CD4-positive, alpha-beta T cell treated with Interleukin-6 at 100 ng/mL for 8 hours (primary cell): ENCODE data around the gene CYP26B1.

Experiments
- DNase-seq: peaks from one replicate; pipeline ENCODE4 v3.0.0-alpha.2; 2020; ENCODE audit warnings: mixed read lengths, low spot score

CYP26B1 gene

GRCh38 chr2:72154386-72154975 lies 6.8 kb upstream of the CYP26B1 start:
- no peak for DNase-seq

GRCh38 chr2:72153924-72154323 lies 6.3 kb upstream of the CYP26B1 start:
- no peak for DNase-seq

DNA sequence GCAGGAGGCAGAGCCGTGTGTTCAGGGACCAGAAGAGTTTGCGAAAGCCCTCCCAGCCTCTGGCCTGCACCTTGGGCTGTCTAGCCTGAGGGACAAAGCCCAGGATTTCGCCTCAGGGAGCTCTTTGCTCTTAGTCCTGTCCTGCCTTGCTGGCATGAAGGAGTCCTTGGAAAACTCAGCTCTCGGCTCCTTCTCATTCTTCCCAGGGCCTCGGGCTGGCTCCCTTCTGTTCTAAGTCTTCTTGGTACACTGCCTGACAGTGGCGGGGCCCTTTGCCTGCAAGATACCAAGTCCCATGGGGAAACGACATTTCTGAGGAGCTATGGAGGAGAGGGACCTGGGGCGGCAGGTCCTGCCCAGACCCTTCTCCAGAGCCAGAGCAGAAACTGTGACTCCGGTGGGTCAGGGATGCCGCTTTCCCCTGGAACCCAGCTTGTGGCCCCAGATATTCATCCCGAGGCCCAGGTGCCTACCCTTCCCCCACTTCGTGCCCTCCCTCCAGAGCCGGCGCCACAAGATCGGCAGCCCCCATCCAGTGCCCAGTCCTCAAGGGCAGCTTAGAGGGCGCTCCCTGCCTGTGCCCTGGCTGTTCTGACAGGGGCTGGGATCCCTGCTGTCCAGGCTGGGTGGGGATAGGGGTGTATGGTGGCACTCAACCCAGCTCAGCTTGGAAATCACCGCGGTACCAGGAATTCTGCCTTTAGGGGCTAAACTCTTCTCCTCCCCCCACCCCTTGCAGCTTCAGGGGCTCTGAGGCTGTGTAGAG lies 5.5 kb upstream of the CYP26B1 start:
- DNase-seq = no peak

DNA sequence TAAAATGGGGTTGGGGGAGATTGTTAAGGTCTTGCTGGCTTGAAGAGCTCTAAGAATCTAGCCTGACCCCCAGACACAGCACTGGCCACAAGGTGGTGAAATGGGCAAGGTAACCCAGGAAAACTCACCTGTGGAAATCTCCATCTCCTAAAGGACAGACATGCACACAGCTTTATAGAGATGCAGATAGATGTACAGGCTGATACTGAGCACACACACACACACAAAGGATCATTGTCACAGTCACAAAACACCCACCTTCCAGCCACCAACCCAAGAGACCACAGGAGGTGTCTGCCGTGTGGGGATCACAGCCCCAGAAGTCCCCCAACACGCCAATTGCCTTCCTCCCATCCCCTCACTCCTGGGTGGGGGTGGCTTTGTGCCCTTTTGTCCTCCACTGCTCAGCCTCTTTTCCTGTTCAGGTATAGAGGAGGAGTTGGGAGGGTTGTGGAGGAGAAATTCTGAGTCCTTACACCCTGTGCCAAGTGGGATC lies 3.2 kb upstream of the CYP26B1 start:
- DNase-seq = no peak

GRCh38 chr2:72150157-72150860 lies 2.6 kb upstream of the CYP26B1 start:
- peak; percentile 42 for DNase-seq

DNA sequence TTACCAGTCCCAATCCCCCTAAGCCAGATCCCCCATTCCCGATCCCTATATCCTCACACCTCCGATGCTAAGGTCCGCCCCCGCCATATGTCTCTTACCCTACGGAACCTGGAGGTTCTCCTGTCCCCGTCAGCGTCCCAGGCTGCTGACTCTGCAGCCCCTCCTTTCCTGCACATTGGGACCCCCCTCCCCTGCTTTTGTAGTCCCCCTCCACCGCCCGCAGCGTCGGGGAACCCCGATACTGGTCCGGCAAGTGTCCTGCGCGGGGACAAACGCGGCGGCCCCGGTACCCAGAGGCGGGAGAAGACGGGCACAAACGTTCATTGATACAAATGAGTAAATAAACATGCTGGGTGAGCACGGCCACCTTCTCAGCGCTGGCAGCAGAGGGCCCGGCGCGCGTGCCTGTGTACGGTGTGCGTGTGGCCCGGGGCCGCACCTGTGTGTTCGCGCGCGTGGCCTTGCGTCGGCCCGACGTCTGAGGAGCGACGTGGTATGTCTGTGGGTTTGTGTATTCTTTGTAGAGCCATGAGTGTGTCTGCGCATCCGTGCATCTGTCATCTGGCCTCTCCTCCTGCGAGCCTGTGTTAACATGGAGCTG lies 2.0 kb upstream of the CYP26B1 start:
- DNase-seq = no peak

GRCh38 chr2:72148837-72149555 lies 1.3 kb upstream of the CYP26B1 start:
- no peak for DNase-seq

DNA sequence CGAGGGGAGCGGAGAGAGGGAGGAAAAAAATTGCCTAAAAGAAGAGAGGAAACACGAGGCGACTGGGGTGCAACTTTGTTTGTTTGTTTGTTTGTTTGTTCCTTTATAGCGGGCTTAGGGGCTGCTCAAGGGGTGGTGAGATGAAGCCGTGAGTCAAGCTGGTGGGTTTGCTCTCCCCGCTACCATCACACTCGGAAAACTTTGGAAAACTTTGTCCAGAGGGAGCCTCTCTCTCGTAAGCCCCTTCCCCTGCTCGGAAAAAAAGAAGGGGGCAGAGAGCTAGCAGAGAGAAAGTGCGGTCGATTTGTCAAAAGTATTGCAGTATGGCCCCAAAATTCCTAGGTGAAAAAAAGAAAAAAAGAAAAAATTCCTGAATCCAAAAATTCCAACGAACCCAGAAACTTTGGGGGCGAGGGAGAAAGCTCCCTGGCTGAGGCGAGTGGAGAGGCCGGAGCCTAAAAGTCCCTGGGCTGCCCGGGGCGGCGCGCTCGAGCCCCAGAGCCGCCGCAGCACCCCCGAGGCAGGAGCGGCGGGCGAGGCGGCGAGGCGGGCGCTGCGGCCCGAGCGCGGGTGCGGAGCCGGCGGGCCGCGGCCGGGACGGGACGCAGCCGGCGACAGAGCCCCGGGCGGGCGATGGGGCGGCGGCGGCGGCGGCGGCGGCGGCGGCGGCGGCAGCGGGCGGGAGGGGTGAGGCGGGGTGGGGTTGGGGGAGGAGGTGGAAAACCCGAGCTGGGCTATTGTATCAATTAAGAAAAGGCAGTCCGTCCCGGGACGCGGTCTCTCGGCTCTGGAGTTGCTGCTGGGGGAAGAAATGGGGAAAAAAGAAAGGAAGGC lies 558 bp upstream of the CYP26B1 start:
- no peak for DNase-seq

DNA sequence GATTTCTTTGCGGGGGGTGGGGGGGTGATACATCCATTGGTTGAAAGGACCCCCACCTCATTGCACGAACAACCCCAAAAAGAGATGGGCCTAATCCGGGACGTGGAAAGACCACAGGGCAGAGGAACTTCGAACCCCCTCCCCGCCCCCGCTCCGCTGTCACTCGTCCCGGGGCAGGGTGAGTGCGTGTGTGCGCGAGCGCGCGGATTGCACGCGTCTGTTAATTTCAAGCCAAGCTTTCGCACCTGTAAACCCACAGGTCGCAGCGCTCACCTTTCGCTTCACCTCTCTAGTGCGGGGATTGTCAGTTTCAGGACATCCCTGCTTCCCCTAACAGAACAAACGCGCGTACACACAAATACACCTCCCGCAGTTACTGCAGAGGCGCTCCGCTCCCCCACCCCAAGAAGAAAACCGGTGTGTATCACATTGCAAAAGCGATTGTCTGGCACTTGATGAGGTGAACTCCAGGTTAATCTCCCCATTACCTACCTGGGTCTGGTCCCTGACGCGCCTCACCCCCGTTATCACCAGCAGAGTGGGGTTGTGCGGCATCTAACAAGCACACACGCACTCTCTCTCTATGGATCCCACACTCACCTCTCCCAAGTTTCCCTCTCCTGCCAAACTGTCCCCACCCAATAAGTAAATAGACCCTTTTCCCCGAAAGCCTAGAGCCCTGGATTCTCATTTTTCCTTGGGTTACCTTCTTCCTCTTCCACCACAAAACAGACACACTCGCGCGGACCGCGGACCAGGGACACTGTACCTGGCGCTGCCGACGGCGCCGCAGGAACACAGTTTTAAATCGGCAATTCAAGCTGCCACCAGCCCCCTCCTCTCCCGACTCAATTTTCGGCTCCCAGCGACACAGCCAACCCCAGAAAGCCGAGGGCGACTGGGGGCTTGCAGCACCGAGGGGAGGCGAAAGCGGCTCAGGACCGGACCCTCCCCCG lies 1.0 kb downstream of the CYP26B1 start:
- no peak for DNase-seq

DNA sequence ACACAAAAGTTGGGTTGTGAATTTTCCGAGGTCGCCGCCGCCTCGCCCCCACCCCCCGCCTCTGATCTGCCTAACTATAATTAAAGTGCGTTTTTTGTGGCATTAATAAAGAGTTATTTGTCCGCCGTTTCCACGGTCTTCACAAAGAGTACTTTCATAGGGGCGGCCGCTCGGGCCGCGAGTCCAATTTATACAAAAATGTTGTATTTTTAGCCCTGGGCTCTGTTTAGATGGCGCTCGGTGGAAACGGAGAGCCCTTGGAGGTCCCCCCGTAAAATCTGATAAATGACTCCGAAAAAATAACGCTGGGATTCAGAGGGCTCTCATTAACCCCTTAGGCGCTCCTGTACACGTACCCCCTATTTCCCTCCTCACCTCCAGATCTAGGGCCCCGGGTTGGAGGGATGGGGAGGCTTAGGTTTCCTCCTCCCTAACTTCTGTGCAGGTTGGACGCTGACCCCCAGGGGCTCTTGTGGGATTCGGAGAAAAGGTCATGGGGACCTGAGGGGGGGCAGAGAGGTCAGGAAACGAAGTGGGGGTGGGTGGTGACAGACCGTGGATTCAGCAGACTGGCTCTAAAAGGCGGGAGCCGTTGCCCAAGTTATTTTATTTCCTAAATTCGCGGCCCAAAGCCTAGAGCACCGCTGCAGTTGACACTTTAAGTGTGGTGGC lies 1.9 kb downstream of the CYP26B1 start:
- no peak for DNase-seq

DNA sequence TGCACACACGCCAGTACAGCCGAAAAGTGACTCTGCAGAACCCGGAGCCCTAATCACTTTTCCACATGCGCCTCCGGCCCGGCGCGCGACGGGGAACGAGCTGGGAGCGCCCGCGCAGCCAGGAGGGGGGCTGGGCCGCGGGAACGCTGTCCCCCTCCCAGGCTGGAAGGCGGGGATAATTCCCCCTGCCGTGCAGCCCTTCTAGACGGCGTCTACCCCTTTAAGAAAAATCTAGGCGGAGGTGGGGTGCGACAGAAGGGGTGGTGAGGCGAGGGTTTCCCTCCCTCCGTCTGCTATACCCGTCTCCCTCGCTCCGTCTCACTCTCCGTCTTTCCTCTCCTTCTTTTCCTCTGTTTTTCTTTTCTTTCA lies 2.4 kb downstream of the CYP26B1 start:
- no peak for DNase-seq

- no peak for DNase-seq
Measured at GRCh38 chr2:72144632-72145288, 2.9 kb downstream of the CYP26B1 start.

DNA sequence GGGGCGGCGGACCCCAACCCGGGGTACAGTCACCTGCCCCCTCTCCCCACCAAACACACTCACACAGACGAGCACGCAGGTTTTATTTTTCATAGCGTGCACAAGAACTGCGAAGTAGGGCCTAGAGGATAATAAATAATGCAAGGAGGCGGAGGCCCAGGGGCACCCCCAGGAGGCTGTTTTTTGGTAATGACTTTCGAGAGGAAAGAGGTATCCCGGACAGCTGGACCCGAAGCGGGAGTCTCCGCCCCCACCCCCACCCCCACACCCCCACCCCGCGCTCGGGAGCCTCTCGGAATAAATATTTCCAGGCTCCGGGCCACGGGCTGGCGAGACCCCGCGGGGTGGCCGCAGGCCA lies 3.4 kb downstream of the CYP26B1 start:
- DNase-seq = no peak

DNA sequence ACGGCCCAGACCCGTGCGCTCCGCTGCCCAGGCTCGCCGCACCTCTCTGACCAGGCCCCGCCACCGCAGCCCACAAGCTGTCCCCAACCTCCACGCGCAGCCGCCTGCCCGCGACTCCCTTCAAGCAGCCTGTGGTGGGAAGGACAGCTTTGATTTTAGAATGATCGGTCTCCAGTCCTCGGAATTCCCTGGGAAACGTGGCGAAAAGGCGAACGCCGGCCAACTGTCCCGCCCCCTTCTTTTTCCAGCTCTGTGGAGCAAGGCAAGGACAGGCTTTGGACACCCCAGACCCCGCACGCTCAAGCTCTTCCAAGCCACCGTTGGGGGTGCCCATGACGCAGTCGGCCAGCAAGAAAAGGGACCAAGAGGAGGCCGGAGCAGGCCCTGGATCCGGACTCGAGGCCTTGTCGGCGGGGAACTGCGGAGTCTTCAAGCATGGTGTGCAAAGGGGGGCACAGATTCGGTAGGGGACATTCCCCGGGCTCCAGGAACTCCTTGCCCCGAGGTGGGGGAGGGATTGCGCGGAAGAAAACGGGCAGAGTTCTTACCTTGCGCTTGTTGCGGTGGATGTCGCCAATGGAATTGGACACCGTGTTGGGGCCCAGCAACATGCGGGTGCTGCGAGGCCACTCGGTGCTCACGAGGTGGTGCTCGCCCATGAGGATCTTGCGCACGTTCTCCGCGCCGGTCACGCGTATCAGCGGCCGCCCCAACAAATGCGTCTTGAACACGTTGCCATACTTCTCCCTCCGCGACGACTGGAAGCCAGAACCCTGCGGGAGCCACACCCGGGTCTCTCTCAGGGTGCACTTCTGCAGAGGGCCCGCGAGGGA lies 4.0 kb downstream of the CYP26B1 start:
- DNase-seq = no peak

DNA sequence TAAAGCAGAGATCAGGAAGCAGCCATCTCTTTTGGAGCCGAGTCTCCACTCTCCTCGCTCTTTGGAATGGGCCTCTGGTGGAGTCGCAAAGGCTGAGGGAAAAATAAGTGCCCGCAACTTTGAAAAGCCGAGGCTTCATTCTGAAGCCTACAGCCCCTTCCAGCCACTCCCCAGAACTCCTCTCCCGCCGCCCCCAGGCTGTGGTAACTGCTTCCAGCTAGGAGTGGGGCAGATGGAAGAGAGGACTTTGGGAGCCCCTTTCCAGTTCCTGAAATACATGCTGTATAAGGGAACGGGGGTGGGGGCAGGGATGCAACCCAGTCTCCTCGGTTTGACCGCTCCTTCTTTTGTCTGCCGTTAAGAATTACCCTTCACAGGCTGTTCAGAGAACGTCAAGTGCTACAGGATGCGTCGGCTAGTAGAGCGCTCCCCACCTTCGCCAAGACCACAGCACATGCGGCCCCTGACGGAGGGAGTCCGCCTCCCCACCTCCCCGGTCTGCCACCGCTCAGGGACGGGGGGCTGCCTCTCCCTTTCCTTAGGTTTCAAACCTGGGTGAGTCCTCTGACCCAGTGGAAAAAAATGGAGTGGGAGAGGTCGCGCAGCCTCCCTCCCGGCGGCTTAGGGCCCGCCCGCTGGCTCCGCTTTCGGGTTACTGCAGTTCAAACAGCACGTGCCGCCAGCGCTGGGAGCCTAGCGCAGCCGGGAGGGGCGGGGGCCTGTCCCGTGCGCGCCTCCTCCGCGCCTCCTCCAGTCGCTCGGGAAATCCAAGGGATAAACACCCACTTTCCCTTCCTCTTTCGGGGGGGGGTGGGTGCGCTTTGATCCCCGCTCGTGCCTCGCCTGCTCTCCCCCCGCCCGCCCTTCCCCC lies 4.9 kb downstream of the CYP26B1 start:
- no peak for DNase-seq

GRCh38 chr2:72141881-72142451 lies 5.7 kb downstream of the CYP26B1 start:
- no peak for DNase-seq
